Cardiac fibroblast (primary cell): ENCODE measurements around the gene NUP188.

ENCODE experiments used
- DNase-seq, 2 donors: peaks; one replicate each; pipeline versions ENCODE4 v3.0.0 to v3.0.0-alpha.2; 2010; ENCODE audit warnings: low read depth in 2 of 2
- H3K4me3 ChIP-seq, 2 donors: replicated peaks in 1 of 2; 1 replicate in 1 of 2; 2 replicates in 1 of 2; pipeline ENCODE4 v1.5.1; 2011; ENCODE audit warnings: low read depth in 2 of 2, low read length in 2 of 2, mild to moderate bottlenecking in 2 of 2, moderate library complexity in 1 of 2
- TF ChIP-seq, protein P1 (sequence below): IDR thresholded peaks from one replicate; pipeline ENCODE4 v1.5.1; 2011; ENCODE audit warnings: low read depth, mild to moderate bottlenecking, low read length, inconsistent platforms

Gene NUP188

DNA sequence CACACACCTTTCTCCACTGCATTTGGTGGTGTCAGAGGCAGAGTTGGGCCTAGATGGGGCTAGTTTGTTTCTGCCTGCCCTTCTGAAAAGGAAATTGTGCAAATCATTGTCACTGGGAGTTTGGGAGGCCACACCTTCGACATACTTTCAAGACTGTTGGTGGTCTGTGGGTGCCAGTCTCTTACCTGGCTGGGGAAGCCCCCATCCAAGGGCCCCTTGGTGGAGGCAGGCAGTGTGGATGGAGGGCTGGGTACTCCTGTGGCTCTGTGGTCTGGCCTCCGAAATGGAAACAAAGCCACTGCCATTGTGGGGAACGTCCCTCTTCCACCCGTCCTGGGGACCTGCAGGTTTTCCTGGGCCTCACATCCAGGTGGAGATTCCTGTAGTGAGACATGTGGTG is 37.6 kb upstream of the NUP188 start:
- TF ChIP-seq, protein P1, sequence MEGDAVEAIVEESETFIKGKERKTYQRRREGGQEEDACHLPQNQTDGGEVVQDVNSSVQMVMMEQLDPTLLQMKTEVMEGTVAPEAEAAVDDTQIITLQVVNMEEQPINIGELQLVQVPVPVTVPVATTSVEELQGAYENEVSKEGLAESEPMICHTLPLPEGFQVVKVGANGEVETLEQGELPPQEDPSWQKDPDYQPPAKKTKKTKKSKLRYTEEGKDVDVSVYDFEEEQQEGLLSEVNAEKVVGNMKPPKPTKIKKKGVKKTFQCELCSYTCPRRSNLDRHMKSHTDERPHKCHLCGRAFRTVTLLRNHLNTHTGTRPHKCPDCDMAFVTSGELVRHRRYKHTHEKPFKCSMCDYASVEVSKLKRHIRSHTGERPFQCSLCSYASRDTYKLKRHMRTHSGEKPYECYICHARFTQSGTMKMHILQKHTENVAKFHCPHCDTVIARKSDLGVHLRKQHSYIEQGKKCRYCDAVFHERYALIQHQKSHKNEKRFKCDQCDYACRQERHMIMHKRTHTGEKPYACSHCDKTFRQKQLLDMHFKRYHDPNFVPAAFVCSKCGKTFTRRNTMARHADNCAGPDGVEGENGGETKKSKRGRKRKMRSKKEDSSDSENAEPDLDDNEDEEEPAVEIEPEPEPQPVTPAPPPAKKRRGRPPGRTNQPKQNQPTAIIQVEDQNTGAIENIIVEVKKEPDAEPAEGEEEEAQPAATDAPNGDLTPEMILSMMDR, result no peak
- DNase-seq, result no peak
- H3K4me3 ChIP-seq, result no peak overlapping the region

DNA sequence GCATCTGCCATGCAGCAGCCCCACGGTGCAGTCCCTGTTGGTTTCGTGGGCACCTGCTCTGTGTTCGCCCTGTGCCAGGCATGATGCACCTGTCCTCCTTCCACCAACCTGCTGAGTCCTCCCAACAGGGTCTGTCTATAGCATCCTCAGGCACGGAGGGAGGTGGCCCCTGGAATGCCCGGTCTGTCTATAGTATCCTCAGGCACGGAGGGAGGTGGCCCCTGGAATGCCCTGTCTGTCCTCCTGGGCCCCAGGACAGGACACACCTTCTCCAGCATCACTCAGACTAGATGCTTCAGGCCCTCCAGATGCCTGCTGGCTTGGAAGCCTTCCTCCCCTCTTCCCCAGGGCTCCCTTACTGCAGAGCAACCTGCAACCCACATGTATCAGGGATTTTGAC is 36.6 kb upstream of the NUP188 start:
- TF ChIP-seq, protein P1, result no peak
- no peak for DNase-seq
- no peak overlapping the region for H3K4me3 ChIP-seq

DNA sequence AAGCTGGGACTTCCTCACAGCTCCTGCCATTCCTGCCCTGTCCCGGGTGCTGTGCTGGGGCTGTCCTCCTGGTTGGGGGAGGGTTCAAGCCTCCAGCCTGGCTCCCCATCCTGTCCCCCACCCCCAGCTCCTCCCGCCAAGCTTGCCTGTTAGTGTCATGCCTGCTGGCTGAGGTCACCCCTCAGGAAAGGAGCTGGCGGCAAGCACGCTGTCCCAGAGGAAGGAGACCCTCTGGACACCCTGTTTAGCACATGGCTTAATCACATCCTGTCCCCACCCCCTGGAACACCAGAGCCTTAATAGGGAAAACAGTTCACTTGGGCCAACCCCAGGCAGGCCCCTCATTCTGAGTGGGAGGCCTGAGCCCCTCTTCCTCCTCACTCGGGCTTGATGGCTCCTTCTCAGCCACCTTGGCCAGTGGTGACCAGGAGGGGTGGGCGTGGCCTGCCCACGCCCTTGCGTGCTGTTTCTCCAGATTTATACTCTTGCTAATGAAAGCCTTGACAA is 35.9 kb upstream of the NUP188 start:
- TF ChIP-seq, protein P1, result no peak
- no peak overlapping the region for H3K4me3 ChIP-seq
- peak; percentile 49 to 77 for DNase-seq

DNA sequence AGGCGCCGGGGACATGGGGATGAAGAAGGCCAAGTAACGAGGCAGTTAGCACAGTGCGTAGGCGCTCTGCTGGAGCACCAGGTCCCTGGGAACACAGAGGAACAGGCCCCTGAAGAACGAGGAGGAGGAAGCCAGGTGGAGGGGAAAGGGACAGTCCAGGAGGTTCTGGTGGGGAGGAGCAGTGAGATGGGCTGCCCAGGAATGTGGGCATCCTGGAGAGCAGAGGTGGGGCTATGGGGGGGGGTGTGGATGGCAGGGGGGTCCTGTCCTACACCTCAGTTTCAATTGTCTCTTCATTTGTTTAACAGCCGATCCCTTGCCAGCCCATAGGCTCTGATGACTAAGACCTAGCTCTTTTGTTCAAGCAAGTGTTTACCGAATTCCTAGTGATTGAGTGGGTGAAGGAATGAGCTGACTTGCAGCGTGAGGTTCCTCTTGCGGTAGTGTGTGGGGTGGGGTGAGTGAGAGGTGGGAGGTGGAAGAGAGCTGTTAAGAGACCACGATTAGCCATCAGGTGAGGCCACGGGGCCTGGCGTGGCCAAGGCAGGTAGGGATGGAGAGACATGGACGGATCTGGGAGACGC is 35.1 kb upstream of the NUP188 start:
- peak; percentile 70 to 93 for DNase-seq
- no peak overlapping the region for H3K4me3 ChIP-seq
- TF ChIP-seq, protein P1, result no peak

DNA sequence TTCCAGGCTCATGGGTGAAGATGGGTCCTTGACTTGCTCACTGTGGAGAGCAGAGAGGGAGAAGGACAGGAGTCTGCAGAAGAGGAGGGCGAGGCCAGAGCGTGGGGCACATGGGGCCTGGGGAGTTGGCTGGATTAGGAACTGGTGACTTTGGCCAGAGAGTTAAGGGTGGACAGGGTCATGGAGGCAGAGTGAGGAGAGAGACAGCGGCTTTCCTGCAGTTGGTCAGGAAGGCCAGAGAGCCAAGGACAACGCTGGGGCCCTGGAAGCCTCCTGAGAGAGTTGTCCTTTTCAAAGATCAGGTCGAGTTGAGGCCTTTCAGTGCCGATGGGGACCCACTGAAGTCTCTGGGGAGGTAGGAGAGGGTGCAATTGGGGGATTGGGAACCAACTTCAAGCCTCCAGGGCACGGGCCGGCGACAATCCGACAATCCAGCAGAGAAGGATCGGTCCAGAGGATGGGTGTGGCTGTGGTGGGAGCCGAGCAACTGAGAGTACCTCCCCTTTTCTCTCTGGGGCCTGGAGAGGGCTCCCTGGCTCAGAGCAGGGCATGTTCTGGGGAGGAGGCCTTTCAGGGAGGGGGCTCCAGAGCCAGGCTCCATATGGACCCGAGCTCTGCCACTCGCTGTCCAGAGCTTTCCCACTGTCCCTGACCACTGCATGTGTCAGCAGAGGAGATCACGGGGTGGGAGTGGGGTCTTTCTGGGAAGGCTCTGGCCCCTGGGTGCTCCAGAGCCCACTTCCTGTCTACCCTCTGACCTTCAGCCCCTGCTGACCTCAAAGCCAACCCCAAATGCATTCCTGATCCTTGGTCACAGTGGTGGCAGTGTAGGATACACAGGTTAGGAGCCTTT is 34.2 kb upstream of the NUP188 start:
- no peak for DNase-seq
- TF ChIP-seq, protein P1, result no peak
- H3K4me3 ChIP-seq, result peak overlapping the region in 1 of 2 donors; percentile 4

DNA sequence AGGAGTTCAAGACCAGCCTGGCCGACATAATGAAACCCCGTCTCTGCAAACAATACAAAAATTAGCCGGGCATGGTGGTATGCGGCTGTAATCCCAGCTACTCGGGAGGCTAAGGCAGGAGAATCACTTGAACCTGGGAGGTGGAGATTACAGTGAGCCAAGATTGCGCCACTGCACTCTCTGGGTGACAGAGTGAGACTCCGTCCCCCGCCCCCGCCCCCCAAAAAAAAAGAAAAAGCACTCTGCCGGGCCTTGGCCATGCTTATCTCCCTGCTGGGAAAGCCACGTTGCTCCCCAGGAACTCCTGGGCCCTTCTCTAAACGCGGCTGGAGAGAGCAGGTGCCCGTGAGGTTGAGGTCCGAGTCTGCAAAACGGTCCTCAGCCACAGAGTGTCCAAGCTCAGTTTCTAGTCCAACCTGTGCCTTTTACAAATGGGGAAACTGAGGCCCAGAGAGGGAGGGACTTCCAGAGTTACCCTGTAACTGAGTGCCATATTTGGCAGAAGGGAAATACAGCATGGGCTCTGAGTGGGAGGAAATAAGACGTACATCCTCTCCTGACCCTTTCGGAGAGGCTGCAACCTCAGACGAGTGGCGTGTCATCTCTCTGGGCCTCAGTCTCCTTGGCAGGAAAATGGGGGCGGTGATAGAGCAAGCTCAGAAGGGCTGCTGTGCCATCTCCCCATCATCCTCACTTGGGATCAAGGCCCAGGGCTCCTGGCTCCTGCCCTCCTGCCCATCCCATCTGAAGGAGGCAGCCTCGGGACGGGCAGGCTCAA is 33.3 kb upstream of the NUP188 start:
- DNase-seq, result no peak
- TF ChIP-seq, protein P1, result no peak
- H3K4me3 ChIP-seq, result no peak overlapping the region
